ENCODE measurements around the gene PDZRN3.

Gene PDZRN3

DNA sequence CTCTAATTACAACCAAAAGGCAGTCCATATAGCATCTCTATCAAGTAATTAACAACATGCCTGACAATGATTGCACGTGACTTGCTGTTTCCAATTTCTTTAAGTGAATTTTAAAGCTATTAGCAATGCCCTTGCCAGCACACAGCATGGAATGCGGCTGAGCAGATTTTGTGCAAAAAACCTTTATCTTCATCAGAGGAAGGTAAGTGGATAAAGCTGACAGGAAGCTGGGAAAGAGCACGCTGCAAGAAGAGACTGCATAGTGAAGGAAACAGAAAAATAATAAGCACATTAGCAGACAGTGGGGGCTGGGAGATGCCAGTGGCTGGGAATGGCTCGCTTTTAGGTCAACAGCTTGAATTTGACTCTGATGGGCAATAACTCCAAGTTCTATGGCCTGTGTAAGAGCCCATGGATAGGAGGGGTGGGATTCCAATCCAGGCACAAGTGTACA is 138.8 kb downstream of the PDZRN3 start:
- H3K4me3 ChIP-seq (ENCODE audit: low read length) = no peak overlapping the region
- TF ChIP-seq, protein P1, sequence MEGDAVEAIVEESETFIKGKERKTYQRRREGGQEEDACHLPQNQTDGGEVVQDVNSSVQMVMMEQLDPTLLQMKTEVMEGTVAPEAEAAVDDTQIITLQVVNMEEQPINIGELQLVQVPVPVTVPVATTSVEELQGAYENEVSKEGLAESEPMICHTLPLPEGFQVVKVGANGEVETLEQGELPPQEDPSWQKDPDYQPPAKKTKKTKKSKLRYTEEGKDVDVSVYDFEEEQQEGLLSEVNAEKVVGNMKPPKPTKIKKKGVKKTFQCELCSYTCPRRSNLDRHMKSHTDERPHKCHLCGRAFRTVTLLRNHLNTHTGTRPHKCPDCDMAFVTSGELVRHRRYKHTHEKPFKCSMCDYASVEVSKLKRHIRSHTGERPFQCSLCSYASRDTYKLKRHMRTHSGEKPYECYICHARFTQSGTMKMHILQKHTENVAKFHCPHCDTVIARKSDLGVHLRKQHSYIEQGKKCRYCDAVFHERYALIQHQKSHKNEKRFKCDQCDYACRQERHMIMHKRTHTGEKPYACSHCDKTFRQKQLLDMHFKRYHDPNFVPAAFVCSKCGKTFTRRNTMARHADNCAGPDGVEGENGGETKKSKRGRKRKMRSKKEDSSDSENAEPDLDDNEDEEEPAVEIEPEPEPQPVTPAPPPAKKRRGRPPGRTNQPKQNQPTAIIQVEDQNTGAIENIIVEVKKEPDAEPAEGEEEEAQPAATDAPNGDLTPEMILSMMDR (conservative IDR thresholded peaks at IDR 0.05; ENCODE audit: low read length) = no peak
- peak; percentile 24 for DNase-seq (ENCODE audit: low read depth)

DNA sequence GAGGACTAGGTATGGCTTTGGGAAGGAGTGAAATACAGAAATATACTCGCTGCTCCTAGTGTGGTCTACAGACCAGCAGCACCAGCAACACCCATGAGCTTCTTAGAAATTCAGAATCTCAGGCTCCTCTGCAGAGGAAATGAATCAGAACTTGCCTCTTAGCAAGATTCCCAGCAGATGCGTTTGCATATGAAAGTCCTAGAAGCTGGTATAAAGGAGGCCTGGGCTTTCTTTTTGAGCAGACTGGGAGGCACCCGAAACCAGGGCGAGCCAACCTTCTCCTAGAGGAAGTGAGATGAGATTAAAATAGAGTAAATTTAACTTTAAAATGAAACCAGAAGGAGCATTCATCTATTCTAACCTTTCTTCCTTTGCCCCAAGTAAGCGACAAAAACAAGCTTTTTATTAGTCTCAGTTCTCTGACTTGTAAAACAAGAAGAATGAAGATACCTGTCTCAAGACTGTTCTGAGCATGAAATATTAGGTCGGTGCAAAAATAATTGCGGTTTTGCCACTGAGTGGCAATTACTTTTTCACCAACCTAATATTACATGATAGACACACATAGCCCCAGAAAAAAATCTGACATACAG is 140.0 kb downstream of the PDZRN3 start:
- TF ChIP-seq, protein P1 (conservative IDR thresholded peaks at IDR 0.05; ENCODE audit: low read length) = no peak
- peak; percentile 30 for DNase-seq (ENCODE audit: low read depth)
- H3K4me3 ChIP-seq (ENCODE audit: low read length) = no peak overlapping the region

DNA sequence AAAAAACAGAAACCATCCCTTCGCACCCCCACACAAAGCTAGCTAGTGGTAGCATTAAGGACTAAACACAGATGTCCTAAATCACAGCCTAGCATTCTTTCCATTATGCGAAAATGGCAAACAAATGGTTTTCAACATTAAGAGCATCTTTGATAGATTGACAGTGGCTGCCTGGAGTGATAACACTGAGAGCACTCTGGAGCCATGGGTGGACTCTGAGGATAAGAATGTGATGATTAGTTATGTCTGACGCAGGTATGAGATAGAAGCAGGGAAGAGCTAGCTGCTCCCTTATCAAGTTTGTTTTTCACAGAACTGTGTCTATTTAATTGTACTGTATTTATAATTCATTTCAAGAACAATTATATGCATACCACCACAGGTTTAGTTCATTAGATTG is 142.9 kb downstream of the PDZRN3 start:
- TF ChIP-seq, protein P1 (conservative IDR thresholded peaks at IDR 0.05; ENCODE audit: low read length) = no peak

DNA sequence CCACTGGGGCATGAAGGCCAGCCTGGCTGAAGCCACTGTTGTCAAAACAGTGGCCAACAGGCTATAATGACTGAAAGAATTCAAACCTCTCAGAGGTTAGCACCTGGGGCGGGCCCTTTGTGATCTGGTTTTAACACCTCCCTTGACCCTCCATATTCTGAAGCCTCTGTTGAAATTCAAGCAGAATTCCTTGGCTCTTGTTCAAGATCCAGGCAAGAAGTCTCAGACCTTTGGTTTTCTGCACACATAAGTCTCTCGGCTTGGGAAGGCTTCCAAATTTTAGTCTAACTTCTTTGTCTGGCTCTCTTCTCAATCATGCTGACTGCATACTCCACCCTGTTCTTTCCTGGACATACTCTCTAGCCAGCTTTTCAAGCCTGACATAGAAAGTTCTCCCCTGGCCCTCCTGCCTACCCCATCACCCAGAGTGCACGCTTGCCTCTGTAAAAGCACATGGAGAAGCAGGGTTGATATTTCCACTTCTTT is 144.5 kb downstream of the PDZRN3 start:
- DNase-seq (ENCODE audit: low read depth) = peak; percentile 70
- TF ChIP-seq, protein P1 (conservative IDR thresholded peaks at IDR 0.05; ENCODE audit: low read length) = no peak
- no peak overlapping the region for H3K4me3 ChIP-seq (ENCODE audit: low read length)

More for the DNA sequence above, 142.9 kb downstream of the PDZRN3 start:
- H3K4me3 ChIP-seq (ENCODE audit: low read length) = no peak overlapping the region
- DNase-seq (ENCODE audit: low read depth) = no peak

DNA sequence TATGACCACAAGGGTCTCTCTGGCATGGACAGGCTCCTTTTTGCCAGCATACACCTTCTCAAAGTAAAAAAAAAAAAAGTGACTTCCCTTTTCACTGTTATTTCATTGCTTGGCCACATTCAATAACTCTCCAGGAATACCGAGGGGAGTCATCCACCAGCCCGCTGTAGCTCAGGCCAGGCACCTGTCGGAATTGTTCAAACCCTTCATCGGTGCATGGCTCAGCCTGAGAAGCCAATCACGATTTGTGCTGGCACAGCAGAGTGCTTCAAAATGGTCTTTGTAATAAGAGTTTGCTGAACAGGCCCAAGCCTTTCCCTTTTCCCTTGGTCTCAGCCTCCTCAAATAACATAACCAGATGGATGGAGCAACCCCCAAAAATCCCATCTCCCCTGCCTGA is 145.4 kb downstream of the PDZRN3 start:
- no peak for DNase-seq (ENCODE audit: low read depth)
- no peak overlapping the region for H3K4me3 ChIP-seq (ENCODE audit: low read length)
- TF ChIP-seq, protein P1 (conservative IDR thresholded peaks at IDR 0.05; ENCODE audit: low read length) = no peak

DNA sequence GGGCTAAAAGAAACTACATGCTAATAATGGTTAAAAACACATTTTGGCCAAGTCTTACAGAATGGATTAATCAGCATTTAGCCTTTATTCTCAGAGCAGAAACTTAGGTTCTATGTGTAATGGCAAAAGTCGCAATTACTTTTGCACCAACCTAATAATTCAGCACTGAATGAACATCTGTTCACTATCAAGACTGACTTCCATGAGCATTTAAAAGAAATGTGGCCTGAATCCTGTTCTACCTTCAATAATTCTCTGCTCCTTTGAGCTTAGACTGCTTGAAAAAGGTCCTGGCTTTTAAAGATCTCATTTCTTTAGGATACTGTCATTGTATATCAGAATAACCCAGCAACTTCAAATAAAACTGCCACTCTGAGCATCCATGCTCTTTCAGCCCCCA is 145.9 kb downstream of the PDZRN3 start:
- TF ChIP-seq, protein P1 (conservative IDR thresholded peaks at IDR 0.05; ENCODE audit: low read length) = no peak
- no peak overlapping the region for H3K4me3 ChIP-seq (ENCODE audit: low read length)
- DNase-seq (ENCODE audit: low read depth) = no peak

DNA sequence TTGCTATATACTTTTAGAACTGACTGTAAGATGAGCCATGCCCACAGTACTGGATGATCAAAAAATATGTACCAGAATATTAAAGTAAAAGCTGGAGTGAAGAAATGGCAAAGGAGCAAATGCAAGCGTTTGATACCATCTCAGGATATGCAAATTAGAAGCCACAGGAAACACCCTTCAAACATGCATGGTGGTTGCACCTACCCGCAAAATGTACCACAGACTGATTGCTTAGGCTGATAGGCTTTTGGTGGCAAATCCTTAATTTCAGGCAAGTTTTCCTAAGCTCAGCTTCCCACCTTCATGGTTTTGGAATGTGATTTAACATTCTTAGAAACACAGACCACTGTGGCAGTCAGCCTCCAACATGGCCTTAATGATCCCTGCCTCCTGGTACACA is 149.0 kb downstream of the PDZRN3 start:
- H3K4me3 ChIP-seq (ENCODE audit: low read length) = no peak overlapping the region

More for the DNA sequence above, 149.0 kb downstream of the PDZRN3 start:
- DNase-seq (ENCODE audit: low read depth) = no peak
- TF ChIP-seq, protein P1 (conservative IDR thresholded peaks at IDR 0.05; ENCODE audit: low read length) = no peak

Measured in AG10803 (cell line).